OCI-LY3 (cell line): ENCODE results near the gene HCN2.
"Not testable (repeated sequence)": the region's sequence is repeated elsewhere in the genome, so short reads cannot be mapped to it uniquely, and the experiment has no call there.

Experiments used
- H2AFZ ChIP-seq: fragments of 200-600, 300-600 bp; shearing (Covaris generic); 2 replicates; pipeline ENCODE4 v1.6.0; 2014; ENCODE audit warnings: antibody characterized with exemption, low read depth, low read length
- H3K27ac ChIP-seq: fragments of 200-600, 300-600 bp; sonication (generic); 2 replicates; pipeline ENCODE4 v1.5.1; 2014; ENCODE audit warnings: mild to moderate bottlenecking, low read length, moderate library complexity, mixed read lengths
- H3K27me3 ChIP-seq: fragments of 200-600, 300-600 bp; sonication (generic); 2 replicates; pipeline ENCODE4 v1.6.1; 2014; ENCODE audit warnings: low read depth, low read length, mixed read lengths
- H3K36me3 ChIP-seq: fragments of 200-600, 300-600 bp; sonication (generic); replicated peaks from 2 replicates; pipeline ENCODE3; 2014; ENCODE audit warnings: low read depth, low read length, mixed read lengths
- H3K4me1 ChIP-seq: fragments of 300-600, 200-600 bp; sonication (generic); 2 replicates; pipeline ENCODE4 v1.6.1; 2014; ENCODE audit warnings: low read length, mixed read lengths
- H3K4me2 ChIP-seq: fragments of 200-600, 300-600 bp; sonication (generic); 2 replicates; pipeline ENCODE4 v1.6.1; 2014; ENCODE audit warnings: low read length, mixed read lengths
- H3K4me3 ChIP-seq: fragments of 300-600, 200-600 bp; sonication (generic); 2 replicates; pipeline ENCODE4 v1.5.1; 2014; ENCODE audit warnings: antibody characterized with exemption, mild to moderate bottlenecking, low read length, moderate library complexity
- H3K79me2 ChIP-seq: fragments of 300-600, 200-600 bp; shearing (Covaris generic); 2 replicates; pipeline ENCODE4 v1.6.1; 2014; ENCODE audit warnings: mild to moderate bottlenecking, low read length, mixed read lengths
- H3K9ac ChIP-seq: fragments of 300-600, 200-600 bp; shearing (Covaris generic); 2 replicates; pipeline ENCODE4 v1.6.0; 2014; ENCODE audit warnings: mild to moderate bottlenecking, low read length, moderate library complexity
- H3K9me3 ChIP-seq: fragments of 200-600, 300-600 bp; shearing (Covaris generic); 2 replicates; pipeline ENCODE4 v1.6.1; 2014; ENCODE audit warnings: low read length, mixed read lengths; ENCODE audit not compliant: insufficient read depth
- H4K20me1 ChIP-seq: fragments of 200-600, 300-600 bp; sonication (generic); 2 replicates; pipeline ENCODE4 v1.6.1; 2016; ENCODE audit warnings: low read length, mixed read lengths; ENCODE audit not compliant: insufficient read depth
- CTCF ChIP-seq: fragments of 200-600, 300-600 bp; sonication (generic); IDR thresholded peaks from 2 replicates; pipeline ENCODE4 v1.5.1; 2014; ENCODE audit warnings: antibody characterized with exemption, low read length, low read depth
- EZH2phosphoT487 ChIP-seq: fragments of 200-600 bp; shearing (Covaris generic); IDR thresholded peaks from 2 replicates; pipeline ENCODE4 v1.6.1; 2018; ENCODE audit warnings: antibody characterized with exemption, mixed run types, low read depth

Gene HCN2

GRCh38 chr19:602391-603301, 13.0 kb downstream of the HCN2 start:
- no peaks in the 10 kb centered on the region for H3K4me1 ChIP-seq
- no peaks in the 10 kb centered on the region for H3K27me3 ChIP-seq
- no peaks in the 10 kb centered on the region for H3K79me2 ChIP-seq
- H3K4me2 ChIP-seq, result no peak overlapping the region
- H3K27ac ChIP-seq, result no peak overlapping the region
- H3K9ac ChIP-seq, result no peak overlapping the region
- no peaks in the 10 kb centered on the region for H4K20me1 ChIP-seq
- H3K9me3 ChIP-seq, result no peaks in the 10 kb centered on the region
- H3K4me3 ChIP-seq, result no peak overlapping the region
- no peak for TF ChIP-seq EZH2phosphoT487
- no peak for TF ChIP-seq CTCF
- peaks cover 12% of the 10 kb centered on the region for H3K36me3 ChIP-seq
- H2AFZ ChIP-seq, result no peak overlapping the region

GRCh38 chr19:603302-603639, 13.6 kb downstream of the HCN2 start:
- H3K4me2 ChIP-seq, H3K4me3 ChIP-seq, H3K27ac ChIP-seq, H3K4me1 ChIP-seq, H3K79me2 ChIP-seq, H2AFZ ChIP-seq, H4K20me1 ChIP-seq, H3K9me3 ChIP-seq, H3K9ac ChIP-seq, H3K27me3 ChIP-seq: not testable (repeated sequence)
- peaks cover 12% of the 10 kb centered on the region for H3K36me3 ChIP-seq

GRCh38 chr19:603779-604178, 14.1 kb downstream of the HCN2 start:
- not testable (repeated sequence) for H3K4me3 ChIP-seq, H3K9me3 ChIP-seq, H2AFZ ChIP-seq, H3K79me2 ChIP-seq, H3K27ac ChIP-seq, H3K4me2 ChIP-seq, H3K27me3 ChIP-seq, H3K9ac ChIP-seq, H3K4me1 ChIP-seq, H4K20me1 ChIP-seq
- H3K36me3 ChIP-seq, result peaks cover 12% of the 10 kb centered on the region

GRCh38 chr19:604355-604754, 14.7 kb downstream of the HCN2 start:
- no peaks in the 10 kb centered on the region for H3K9me3 ChIP-seq
- peak overlapping the region; percentile 94 for H3K4me3 ChIP-seq
- H3K4me1 ChIP-seq, result peaks cover 4% of the 10 kb centered on the region; the same call in 1 of the 2 replicates
- H3K79me2 ChIP-seq, result no peaks in the 10 kb centered on the region
- no peak overlapping the region for H3K27ac ChIP-seq
- no peak overlapping the region for H2AFZ ChIP-seq
- peaks cover 12% of the 10 kb centered on the region for H3K36me3 ChIP-seq
- H3K9ac ChIP-seq, result no peak overlapping the region
- H4K20me1 ChIP-seq, result no peaks in the 10 kb centered on the region
- peak overlapping the region; percentile 25 for H3K4me2 ChIP-seq
- TF ChIP-seq CTCF (no peak), EZH2phosphoT487 (no peak)
- H3K27me3 ChIP-seq, result no peaks in the 10 kb centered on the region

GRCh38 chr19:605061-605971, 15.6 kb downstream of the HCN2 start:
- Histone ChIP-seq H3K4me2 (peak overlapping the region; percentile 89), H3K27ac (peak overlapping the region; percentile 65), H3K4me1 (peaks cover 12% of the 10 kb centered on the region; the same call in 1 of the 2 replicates), H3K4me3 (peak overlapping the region; percentile 94), H3K36me3 (peaks cover 12% of the 10 kb centered on the region), H3K9ac (peak overlapping the region; percentile 82), H2AFZ (peak overlapping the region; percentile 88)
- H4K20me1 ChIP-seq, H3K79me2 ChIP-seq, H3K9me3 ChIP-seq, H3K27me3 ChIP-seq: not testable (repeated sequence)
- peak; percentile 95 for TF ChIP-seq CTCF
